Liver (tissue), 9 donors: Measurements from ENCODE around the gene ARNT2. TPM values are rescaled to one million over a fixed set of nuclear protein-coding genes. Genes with fewer than 3 reads are reported as not detected.

Source experiments
- DNase-seq: peaks from one replicate; pipeline ENCODE4 v3.0.0-alpha.2; 2017; ENCODE audit warnings: low spot score
- H3K27ac ChIP-seq, 2 donors: one replicate each; pipeline ENCODE4 v1.7.0; 2013; ENCODE audit warnings: inconsistent platforms in 2 of 2, low read length in 2 of 2, control low read depth in 1 of 2, low read depth in 1 of 2, mild to moderate bottlenecking in 1 of 2
- H3K27me3 ChIP-seq, 4 donors: one replicate each; pipeline versions ENCODE4 v1.6.1 to v1.7.0; 2013; ENCODE audit warnings: low read length in 3 of 4, inconsistent platforms in 1 of 4, mild to moderate bottlenecking in 1 of 4, moderate library complexity in 1 of 4; ENCODE audit not compliant: control insufficient read depth in 4 of 4, insufficient read depth in 4 of 4
- H3K36me3 ChIP-seq, 4 donors: one replicate each; pipeline versions ENCODE4 v1.6.1 to v1.7.0; 2013; ENCODE audit warnings: low read length in 3 of 4, mild to moderate bottlenecking in 3 of 4, low read depth in 1 of 4, moderate library complexity in 1 of 4; ENCODE audit not compliant: control insufficient read depth in 4 of 4, insufficient read depth in 3 of 4
- H3K4me1 ChIP-seq, 4 donors: one replicate each; pipeline versions ENCODE4 v1.6.1 to v1.7.0; 2013; ENCODE audit warnings: low read length in 3 of 4, mild to moderate bottlenecking in 3 of 4, moderate library complexity in 1 of 4; ENCODE audit not compliant: control insufficient read depth in 4 of 4, insufficient read depth in 4 of 4
- H3K4me3 ChIP-seq, 3 donors: one replicate each; pipeline versions ENCODE4 v1.6.1 to v1.7.0; 2013; ENCODE audit warnings: low read length in 3 of 3, control low read depth in 1 of 3, low read depth in 1 of 3, mild to moderate bottlenecking in 1 of 3
- H3K9ac ChIP-seq, 2 donors: one replicate each; pipeline ENCODE4 v1.7.0; 2013; ENCODE audit warnings: low read length in 2 of 2, mild to moderate bottlenecking in 2 of 2, moderate library complexity in 2 of 2, control low read depth in 1 of 2, low read depth in 1 of 2
- H3K9me3 ChIP-seq, 4 donors: one replicate each; pipeline versions ENCODE4 v1.6.1 to v1.7.0; 2013; ENCODE audit warnings: low read length in 3 of 4; ENCODE audit not compliant: control insufficient read depth in 4 of 4
- EGR1 ChIP-seq, 2 donors: IDR thresholded peaks; 2 replicates each; pipeline ENCODE4 v1.6.1; 2016 to 2018; ENCODE audit warnings: antibody characterized with exemption in 2 of 2, low read depth in 2 of 2
- FOXA1 ChIP-seq: IDR thresholded peaks from 2 replicates; pipeline ENCODE4 v1.6.1; 2016; ENCODE audit warnings: antibody characterized with exemption
- FOXA2 ChIP-seq: IDR thresholded peaks from 2 replicates; pipeline ENCODE4 v1.6.1; 2016; ENCODE audit warnings: antibody characterized with exemption
- HNF4A ChIP-seq, 2 donors: conservative IDR thresholded peaks; 2 replicates each; pipeline ENCODE4 v1.6.1; 2016; ENCODE audit warnings: antibody characterized with exemption in 2 of 2, mild to moderate bottlenecking in 2 of 2
- HNF4G ChIP-seq: IDR thresholded peaks from 2 replicates; pipeline ENCODE4 v1.6.1; 2016; ENCODE audit warnings: antibody characterized with exemption
- JUND ChIP-seq, 2 donors: IDR thresholded peaks; 2 replicates each; pipeline ENCODE4 v1.6.1; 2016; ENCODE audit warnings: antibody characterized with exemption in 2 of 2
- NR2F2 ChIP-seq: IDR thresholded peaks from 2 replicates; pipeline ENCODE4 v1.6.1; 2016; ENCODE audit warnings: antibody characterized with exemption
- RAD21 ChIP-seq, 2 donors: IDR thresholded peaks; 2 replicates each; pipeline ENCODE4 v1.6.1; 2016; ENCODE audit warnings: antibody characterized with exemption in 2 of 2, mild to moderate bottlenecking in 2 of 2
- REST ChIP-seq: IDR thresholded peaks from 2 replicates; pipeline ENCODE4 v1.6.1; 2016; ENCODE audit warnings: antibody characterized with exemption, mild to moderate bottlenecking
- RXRA ChIP-seq, 2 donors: IDR thresholded peaks; 2 replicates each; pipeline ENCODE4 v1.6.1; 2017 to 2018; ENCODE audit warnings: antibody characterized with exemption in 2 of 2, mild to moderate bottlenecking in 1 of 2
- SP1 ChIP-seq: IDR thresholded peaks from 2 replicates; pipeline ENCODE4 v1.6.1; 2018; ENCODE audit warnings: antibody characterized with exemption, mild to moderate bottlenecking
- TAF1 ChIP-seq: conservative IDR thresholded peaks from 2 replicates; pipeline ENCODE4 v1.6.1; 2016; ENCODE audit warnings: antibody characterized with exemption, mild to moderate bottlenecking
- WGBS: extraction: QIAGEN DNeasy Blood & Tissue Kit; methylation state at CpG from one replicate; pipeline ENCODE4 v1.1.7; 2013; 5-methylcytosine and 5-hydroxymethylcytosine counted together
- polyA plus RNA-seq, 2 donors: library from polyadenylated mRNA; stranded (reverse) in 1 of 2; unstranded in 1 of 2; fragments of 200-250 nt in 1 of 2; fragments of >200 nt in 1 of 2; fragmentation: Nextera tagmentation in 1 of 2; extraction: Ambion mirVana in 1 of 2; gene quantifications; one replicate each; pipeline versions ENCODE4 v1.2.1 to v1.2.3, GENCODE V29; 2013 to 2015
- total RNA-seq, 2 donors: library from RNA; depleted of rRNA; stranded (reverse); fragments of >200 nt; gene quantifications; one replicate each; pipeline ENCODE4 v1.2.3, GENCODE V29; 2014
- TF ChIP-seq, protein P1 (sequence below): IDR thresholded peaks from 2 replicates; pipeline ENCODE4 v1.6.1; 2016; ENCODE audit warnings: antibody characterized with exemption
- TF ChIP-seq, protein P2 (sequence below): IDR thresholded peaks from 2 replicates; pipeline ENCODE4 v1.6.1; 2016; ENCODE audit warnings: antibody characterized with exemption
- TF ChIP-seq, protein P3 (sequence below): IDR thresholded peaks from 2 replicates; pipeline ENCODE4 v1.6.1; 2016; ENCODE audit warnings: antibody characterized with exemption
- donor health status: healthy.
- donor health status: healthy.
- donor health status: healthy.
- donor health status: healthy.
- donor health status: healthy.

The ARNT2 gene
- total and polyA plus RNA-seq, 4 donors, result 0.17 to 0.92 (median 0.54) TPM

GRCh38 chr15:80587007-80587406, 182.8 kb downstream of the ARNT2 start:
- WGBS, result 95% methylated on average over 2 of the region's 2 CpGs
- no peak for DNase-seq
- H3K27ac ChIP-seq, result no peak overlapping the region
- H3K27me3 ChIP-seq, result no peaks in the 10 kb centered on the region
- H3K9me3 ChIP-seq, result no peaks in the 10 kb centered on the region
- no peak overlapping the region for H3K4me3 ChIP-seq
- no peak overlapping the region for H3K9ac ChIP-seq
- no peak for TF ChIP-seq HNF4G
- TF ChIP-seq, protein P1, sequence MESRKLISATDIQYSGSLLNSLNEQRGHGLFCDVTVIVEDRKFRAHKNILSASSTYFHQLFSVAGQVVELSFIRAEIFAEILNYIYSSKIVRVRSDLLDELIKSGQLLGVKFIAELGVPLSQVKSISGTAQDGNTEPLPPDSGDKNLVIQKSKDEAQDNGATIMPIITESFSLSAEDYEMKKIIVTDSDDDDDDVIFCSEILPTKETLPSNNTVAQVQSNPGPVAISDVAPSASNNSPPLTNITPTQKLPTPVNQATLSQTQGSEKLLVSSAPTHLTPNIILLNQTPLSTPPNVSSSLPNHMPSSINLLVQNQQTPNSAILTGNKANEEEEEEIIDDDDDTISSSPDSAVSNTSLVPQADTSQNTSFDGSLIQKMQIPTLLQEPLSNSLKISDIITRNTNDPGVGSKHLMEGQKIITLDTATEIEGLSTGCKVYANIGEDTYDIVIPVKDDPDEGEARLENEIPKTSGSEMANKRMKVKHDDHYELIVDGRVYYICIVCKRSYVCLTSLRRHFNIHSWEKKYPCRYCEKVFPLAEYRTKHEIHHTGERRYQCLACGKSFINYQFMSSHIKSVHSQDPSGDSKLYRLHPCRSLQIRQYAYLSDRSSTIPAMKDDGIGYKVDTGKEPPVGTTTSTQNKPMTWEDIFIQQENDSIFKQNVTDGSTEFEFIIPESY, result no peak
- no peaks in the 10 kb centered on the region for H3K36me3 ChIP-seq
- peaks cover 9 to 31% (median 25%) of the 10 kb centered on the region in 4 donors for H3K4me1 ChIP-seq

- H3K9ac ChIP-seq, result no peak overlapping the region
- WGBS, result 84% methylated on average over 8 of the region's 8 CpGs
- TF ChIP-seq HNF4A (conservative IDR thresholded peaks at IDR 0.05) (no peak), TAF1 (no peak), FOXA2 (no peak), HNF4G (no peak), JUND (IDR thresholded peaks at IDR 0.05) (no peak), RAD21 (IDR thresholded peaks at IDR 0.05) (no peak), FOXA1 (no peak), SP1 (no peak), RXRA (IDR thresholded peaks at IDR 0.05) (no peak), EGR1 (IDR thresholded peaks at IDR 0.05; ENCODE audit: low read depth in 2 of 2) (no peak), NR2F2 (no peak), REST (no peak)
- TF ChIP-seq, protein P2, sequence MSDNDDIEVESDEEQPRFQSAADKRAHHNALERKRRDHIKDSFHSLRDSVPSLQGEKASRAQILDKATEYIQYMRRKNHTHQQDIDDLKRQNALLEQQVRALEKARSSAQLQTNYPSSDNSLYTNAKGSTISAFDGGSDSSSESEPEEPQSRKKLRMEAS, result no peak
- TF ChIP-seq, protein P3, sequence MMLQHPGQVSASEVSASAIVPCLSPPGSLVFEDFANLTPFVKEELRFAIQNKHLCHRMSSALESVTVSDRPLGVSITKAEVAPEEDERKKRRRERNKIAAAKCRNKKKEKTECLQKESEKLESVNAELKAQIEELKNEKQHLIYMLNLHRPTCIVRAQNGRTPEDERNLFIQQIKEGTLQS, result no peak
- TF ChIP-seq, protein P1, result no peak
Observed at GRCh38 chr15:80587816-80588456, 183.8 kb downstream of the ARNT2 start.

More at GRCh38 chr15:80587816-80588456, 183.8 kb downstream of the ARNT2 start:
- no peak overlapping the region for H3K27ac ChIP-seq
- H3K4me3 ChIP-seq, result no peak overlapping the region
- no peaks in the 10 kb centered on the region for H3K9me3 ChIP-seq
- no peaks in the 10 kb centered on the region for H3K27me3 ChIP-seq
- H3K4me1 ChIP-seq, result peaks cover 9 to 31% (median 25%) of the 10 kb centered on the region in 4 donors
- no peaks in the 10 kb centered on the region for H3K36me3 ChIP-seq
- DNase-seq, result no peak
